Limb (tissue), 2 donors: ENCODE measurements around the gene PAM16.
A peak's percentile ranks its signal among the peaks of the same experiment; 100 is the strongest.

ENCODE experiments used
- DNase-seq, 2 donors: peaks; one replicate each; pipeline ENCODE4 v3.0.0-alpha.2; 2016; ENCODE audit errors: extremely low spot score in 2 of 2

PAM16 gene

DNA sequence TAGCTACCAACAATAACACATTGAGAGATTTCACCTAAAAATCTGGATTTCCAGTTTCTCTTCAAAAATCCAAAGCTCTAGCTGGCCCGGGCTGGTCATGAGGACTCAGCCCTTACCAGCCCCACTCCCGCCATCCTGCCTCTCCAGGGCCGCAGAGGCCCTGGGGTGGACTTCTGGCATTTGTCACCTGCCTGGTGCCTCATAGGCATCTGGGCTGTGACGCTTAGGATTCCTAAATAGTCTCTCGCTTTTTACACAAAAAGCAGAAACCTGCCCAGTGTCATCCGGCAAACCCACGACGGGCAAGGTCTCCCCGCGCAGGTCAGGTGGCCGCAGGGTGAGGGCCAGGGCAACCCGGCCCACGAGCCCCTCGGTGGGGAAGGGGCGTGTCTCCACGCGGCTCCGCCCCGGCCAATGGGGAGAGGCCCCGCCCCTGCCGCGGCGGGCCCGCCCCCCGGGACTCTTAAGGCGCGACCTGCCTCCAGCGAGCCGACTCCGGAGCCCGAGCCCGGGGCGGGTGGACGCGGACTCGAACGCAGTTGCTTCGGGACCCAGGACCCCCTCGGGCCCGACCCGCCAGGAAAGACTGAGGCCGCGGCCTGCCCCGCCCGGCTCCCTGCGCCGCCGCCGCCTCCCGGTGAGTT, 20.4 kb upstream of the PAM16 start, which contains the start of gene VASN:
Gene VASN (plus strand): TSS at position 492 of the 644 bp plus-strand sequence. CDS start 9,030 bp downstream, outside the sequence.
- peak; percentile 57 to 88 for DNase-seq

DNA sequence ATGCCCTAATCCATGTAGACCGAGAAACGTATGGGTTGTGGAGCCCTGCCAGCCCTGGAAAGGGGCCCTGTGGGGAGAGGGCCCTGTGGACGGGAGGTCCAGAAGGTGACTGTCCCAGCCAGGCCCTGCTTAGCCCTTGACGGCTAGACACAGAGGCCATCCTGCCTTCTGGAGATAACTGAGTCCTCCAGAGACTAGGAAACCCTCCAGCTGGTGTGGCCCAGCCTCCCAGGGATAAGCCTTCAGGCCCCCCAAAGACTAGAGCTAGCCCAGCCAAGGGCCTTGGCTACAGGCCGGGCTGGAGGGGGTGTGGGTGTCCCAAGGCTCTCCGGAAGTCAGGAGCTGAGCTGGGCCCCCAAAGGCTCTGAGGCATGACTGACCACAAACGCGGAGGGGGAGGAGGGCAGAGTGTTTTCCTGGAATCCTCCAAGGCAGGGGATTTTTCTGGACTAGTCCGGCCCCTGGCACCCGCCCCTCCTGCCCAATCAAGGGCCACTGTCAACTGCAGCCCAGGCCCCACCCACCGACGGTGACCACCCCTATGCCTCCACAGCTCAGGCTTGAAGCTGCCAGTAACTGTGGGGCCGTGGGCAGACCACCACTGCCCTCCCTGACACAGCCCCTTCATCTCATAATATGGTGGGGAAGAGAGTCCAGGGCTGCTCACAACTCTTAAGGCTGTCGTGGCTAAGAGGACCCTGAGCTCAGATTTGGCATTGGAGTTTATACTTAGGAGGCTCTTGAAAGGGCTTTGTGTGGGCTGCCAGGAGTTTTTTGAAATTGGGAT, 19.6 kb upstream of the PAM16 start:
- DNase-seq: no peak

DNA sequence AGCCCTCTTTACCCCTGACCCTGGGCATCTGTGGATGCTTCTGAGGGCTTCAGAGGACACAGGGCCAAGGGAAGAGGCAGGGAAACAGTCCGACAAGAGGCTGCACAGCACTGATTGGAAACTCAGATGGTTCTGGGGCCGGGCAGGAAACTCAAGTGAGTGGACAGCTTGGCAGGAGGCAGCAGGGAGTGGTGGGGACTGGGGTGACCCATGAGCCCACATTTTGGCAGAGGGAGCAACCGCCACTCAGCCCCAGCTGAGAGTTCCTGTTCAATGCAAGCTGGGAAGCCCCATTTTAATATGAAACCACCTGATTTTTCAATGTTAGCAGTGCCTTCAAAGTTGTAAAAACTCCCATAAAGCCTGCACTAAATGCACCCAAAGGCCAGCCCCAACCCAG, 19.0 kb upstream of the PAM16 start:
- no peak for DNase-seq

DNA sequence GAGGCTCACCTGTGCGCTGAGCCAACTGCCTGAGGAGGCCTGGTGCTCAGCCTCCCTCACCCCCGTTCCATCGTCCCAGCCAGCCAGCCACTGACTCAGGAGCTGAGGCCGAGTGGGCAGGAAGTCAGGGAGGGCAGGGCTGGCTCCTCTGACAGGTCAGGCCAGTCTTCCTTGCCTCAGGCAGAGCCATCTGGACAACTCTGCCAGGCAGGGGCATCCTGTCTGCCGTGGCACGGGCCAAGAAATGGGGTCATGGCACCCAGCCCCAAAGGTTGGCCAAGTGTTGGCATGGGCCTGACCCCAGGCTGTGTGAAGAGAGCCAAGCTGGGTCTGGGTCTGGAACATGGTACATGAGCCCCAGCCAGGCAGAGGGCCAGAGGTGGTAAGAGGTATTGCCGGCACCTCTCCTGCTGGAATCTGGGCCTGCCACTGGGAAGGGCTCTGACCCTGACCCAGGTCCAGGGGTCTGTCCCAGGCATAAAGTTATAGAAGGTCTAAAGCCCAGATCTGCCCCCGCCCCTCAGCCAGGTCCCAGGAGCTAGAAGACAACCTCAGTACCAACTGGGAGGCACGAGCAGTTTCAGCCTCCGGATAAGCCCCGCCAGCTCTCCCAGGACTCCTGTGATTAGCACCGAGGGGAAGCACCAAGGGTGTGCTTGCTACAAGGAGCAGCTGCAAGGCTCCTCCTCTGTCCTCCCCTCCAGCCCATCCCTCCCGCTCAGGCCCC, 18.0 kb upstream of the PAM16 start:
- no peak for DNase-seq

DNA sequence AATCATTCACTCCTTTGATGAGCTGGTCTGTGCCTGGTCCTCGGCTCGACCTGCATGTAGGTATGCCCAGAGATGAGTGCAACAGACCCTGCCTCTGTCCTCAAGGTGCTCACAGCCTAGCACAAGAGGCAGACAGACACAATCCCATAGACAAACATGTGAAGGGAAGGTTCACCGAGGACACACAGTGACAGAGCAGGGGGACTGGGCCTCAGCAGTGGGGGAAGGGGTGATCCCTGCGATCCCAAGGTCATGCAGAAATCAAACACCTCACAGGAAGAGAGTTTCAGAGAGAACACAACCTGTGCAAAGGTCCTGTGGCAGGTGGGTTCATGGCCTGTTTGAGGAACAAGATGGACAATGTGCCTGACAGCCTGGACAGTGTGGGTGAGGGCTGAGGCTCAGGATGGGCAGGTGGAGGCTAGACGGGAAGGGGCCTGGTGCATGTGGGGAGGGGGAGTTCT, 16.3 kb upstream of the PAM16 start:
- no peak for DNase-seq

DNA sequence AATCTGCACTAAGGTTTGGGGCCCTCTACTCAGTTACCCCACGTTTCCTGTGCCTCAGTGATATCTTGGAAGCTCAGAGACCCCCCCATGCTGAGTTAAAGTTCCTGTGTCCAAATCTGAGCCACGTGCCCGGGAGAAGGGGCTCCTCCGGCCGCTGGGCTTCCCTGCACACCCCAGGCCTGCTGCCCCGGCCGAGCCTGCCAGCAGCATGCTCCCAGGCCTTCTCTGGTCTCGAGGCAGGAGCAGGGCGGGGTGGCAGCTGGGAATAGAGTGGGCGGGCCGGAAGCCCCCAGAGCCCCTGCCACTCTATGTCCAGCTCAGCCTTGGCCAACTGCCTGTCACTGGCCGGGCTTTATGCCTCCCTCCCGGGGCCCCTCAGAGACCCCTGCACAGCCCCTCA, 14.9 kb upstream of the PAM16 start:
- DNase-seq: no peak

DNA sequence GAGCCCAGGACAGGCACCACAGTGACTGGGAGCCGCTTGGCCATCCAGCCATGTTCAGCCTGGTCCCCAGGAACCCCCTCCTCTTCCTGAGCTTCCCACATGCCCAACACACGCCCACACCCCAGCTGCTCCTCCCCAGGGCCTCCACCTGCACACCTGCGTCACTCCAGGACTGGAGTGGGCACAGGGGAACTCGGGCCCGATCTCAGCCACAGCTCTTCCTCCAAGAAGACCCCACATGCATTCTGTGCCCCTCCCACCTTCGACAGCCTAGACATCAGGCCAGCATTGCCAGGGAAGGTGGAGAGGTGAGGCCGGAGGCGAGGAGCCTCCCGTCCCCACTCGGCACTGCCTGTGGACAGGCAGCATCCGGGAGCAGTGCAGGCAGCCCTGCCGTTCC, 14.5 kb upstream of the PAM16 start:
- DNase-seq: no peak

DNA sequence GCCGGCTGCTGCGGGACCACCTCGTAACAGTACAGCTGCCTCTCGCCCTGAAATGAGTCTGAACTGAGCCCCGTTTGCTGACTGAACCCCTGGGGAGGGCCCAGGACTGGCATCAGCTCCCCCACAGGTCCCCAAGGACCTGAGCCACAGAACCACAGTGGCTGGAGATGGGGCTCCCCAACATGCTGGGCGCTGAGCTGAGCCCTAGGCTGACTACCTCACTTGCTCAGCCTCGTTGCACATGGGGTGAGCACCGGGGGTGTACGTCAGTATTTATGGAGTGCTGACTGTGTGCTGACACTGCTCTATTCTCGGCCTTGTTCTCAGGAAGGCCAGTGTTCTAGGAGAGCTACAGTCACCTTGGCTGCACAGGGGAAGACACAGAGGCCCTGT, 13.9 kb upstream of the PAM16 start:
- no peak for DNase-seq

DNA sequence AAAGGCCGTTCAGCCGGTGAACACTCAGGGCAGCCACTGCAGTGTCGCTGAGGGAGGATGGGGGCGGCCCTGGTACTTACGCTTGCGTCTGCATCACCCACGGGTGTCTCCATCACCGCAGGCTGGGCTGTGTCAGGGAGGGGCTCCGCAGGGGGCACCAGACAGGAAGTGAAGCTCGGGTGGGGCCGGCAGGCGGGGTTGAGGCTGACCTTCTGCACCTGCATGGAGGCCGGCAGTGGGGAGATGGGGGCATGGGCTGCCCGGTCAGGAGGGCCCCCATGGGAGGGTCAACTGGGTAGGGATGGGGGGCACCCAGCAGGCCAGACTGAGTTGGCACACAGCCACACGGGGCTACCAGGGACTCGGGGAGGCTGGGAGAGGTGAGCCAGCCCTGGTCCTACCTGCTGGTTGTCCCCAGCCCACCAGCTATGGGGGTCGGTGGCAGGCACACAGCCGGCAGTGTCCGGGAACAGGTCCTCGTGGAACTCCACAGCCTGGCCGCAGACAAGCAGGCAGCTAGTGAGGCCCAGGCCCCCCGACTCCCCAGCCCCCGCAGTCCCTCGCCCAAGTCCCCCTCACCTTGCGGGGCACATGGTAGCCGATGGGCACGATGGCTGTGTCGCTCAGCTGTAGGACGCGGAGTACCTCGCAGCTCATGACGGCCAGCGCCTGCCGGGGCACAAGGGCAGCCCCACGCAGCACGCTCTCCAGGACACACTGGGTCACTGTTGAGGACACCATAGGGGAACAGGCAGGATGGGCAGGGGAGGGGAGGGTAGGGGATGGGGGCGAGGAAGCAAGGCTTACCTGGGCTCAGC, 13.3 kb upstream of the PAM16 start:
- DNase-seq: no peak

DNA sequence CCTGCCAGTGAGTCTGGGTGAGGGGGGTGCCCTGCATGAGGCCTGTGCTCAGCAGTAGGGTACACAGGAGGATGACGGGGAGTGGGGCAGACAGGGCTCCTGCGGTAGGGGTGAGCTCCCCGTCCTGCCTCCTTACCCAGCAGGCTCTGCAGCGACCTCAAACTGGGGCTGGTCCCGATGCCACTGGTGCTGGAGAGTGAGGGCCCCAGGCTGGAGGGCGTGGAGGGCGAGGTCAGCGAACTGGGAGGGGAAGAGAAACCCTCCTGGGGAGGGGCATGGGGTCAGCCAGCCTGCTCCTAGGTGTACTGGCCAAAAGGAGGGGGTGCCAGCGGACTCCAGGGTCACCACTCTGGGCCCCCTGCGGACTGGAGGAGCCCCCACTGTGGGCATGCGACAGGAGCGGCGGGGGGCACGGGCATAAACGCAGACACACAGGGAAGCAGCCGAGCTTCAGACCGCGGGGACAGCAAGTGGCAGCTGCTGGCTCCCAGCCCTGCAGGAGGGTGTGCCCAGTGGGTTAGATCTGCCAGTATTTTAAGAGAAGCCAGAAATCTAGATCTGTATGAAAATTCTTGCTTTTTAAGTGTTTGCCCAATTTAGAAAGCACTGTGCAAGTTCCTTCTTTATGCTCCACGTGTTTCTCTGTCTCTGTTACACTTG, 11.5 kb upstream of the PAM16 start:
- no peak for DNase-seq

DNA sequence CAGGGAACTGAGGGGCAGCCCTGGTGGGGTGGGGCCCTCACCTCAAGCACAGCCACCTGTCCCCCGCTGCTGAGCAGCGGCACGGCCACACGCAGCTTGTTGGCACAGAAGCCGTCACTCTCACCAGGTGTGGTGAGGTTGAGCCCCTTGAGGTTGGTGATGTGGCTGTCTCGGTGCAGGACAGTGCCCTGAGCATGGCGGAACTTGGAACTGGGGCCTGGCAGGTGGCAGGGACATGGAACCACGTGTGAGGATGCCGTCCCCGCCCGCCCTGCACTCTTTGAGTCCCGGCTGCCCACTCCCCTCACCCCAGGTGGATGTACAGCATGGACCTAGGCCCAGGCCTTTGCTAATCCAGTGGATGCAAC, 10.8 kb upstream of the PAM16 start:
- no peak for DNase-seq

DNA sequence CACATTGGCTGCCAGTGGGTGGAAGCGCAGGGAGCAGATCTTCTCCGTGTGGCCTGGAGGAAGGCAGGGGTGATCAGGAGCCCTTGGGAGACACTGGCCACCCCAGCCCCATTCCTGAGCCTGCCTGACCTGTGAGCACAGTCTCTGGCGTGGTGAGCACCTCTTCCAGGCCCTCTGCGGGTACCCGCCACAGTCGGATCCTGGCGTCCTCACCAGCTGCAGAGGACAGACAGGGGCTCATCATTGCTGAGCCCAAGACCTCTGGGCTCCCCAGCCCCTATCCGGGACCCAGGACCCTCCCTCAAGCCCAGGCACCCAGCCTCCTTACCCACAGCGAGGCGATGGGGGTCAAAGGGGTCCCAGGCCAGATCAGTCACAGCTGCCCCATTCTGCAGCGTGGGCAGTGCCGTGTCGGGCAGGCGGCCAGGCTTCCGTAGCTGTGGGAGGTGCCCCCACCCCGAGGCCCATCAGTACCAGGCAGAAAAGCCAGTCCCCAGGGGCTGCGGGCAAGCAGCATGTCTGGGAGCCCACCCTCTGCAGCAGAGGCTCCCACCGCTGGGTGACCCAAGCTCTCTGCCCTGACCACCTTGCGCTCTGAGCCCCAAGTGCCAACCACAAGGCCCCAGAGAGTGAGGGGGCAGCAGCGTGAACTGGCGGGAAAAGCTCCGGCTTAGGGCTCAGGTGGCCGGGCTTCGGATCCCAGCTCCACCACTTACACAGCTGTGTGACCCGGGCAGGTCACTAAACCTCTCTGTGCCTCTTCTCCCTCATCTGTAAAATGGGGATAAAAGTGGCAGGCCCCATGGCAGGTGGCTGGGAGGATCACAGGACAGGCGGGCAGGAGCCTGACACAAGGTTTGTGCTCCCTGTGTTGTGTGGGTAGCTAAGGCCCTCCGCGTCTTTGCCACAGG, 10.2 kb upstream of the PAM16 start:
- no peak for DNase-seq

DNA sequence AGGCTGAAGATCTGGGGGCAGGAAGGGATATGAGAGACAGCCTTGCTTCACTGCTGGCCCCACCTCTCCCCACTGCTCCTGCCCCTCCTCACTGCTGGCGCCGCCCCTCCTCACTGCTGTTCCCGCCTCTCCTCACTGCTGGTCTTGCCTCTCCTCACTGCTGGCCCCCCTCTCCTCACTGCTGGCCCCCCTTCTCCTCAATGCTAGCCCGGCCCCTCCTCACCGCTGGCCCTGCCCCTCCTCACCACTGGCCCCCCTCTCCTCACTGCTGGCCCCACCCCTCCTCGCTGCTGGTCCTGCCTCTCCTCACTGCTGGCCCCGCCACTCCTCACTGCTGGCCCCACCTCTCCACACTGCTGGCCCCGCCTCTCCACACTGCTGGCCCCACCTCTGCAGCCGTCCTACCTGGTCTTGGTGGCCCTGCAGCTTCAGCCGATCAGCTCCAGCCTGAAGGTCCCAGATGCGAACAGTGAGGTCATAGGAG, 9.5 kb upstream of the PAM16 start:
- no peak for DNase-seq

DNA sequence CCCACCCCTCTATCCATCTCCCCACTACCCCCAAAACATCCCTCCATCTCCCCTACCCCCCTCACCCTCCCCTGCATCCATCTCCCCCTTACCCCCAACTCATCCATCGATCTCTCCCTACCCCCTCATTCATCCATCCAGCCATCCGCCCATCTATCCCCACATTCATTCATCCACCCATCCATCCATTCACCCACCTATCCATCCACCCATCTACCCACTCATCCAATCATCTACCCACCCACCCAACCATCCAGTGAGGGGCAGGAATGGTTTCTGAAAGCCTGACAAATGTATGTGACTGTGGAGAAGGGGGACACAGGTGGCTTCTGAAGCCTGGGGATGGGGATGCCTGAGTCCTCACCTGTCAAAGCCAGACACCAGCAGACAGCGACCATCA, 8.8 kb upstream of the PAM16 start:
- no peak for DNase-seq

DNA sequence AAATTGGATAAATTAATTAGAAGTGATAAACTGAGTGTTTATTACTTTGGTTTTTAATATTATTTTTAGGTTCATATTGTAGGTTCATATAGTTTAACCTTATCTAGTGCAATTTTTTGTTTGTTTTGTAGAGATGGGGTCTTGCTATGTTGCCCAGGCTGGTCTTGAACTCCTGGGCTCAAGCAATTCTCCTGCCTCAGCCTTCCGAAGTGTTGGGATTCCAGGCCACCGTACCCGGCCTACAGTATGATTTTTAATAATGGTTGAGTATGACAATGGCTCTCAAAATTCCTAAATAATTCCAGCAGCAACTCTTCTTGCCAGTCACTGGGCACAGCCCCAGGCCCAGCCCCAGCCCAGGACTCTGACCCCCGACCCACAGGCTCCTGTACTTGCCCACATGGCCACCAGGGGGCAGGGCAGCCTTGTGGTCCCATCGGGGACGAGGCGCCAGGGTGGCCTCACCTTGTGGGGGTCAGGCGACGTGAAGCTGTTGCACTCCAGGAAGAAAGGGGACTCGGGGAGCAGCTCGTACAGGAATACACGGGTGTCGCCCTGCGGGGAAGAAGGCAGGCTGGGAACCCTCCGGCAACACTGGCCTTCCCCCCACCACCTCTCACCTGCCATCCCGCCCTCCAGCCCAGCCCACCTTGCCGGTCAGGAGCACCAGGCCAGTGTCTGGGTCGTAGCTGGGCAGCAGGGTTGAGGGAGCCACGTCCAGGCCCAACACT, 7.9 kb upstream of the PAM16 start:
- peak in 1 of 2 donors; percentile 75 for DNase-seq

DNA sequence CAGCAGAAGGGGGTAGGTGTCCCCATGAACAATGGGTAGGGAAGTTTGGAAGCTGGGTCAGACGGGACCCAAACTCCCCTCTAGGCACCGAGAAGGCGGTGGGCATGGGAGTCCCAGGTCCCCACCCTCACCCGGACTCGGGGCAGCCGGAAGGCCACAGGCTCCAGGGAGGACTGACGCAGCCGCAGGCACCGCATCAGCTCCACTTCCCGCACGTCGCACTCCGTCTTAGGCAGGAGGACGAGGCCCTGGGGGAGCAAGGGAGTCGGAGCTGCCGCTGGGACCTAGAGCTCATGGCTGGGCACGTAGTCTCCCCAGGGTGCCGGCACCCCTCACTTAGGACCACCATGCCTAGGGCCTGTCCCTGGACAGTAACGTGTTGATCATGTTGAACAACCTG, 7.1 kb upstream of the PAM16 start:
- no peak for DNase-seq

DNA sequence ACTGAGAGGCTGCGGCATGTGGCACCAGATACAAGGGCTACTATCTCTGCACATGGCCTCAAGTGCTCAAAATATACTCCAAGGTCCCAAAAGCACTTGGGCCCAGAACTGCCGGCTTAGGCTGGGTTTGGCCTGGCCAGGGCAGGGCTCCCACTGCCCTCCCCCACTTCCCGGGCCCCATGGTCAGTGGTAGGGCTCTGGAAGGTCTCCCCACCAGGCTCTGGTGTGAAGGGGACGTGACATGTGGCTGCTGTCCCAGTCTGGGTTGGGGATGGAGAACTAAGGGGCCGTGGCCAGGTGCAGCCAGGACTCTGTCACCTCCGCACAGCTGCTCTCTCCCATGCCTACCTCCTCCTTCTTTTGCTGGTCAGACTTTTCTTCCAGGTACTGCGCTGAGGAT, 5.7 kb upstream of the PAM16 start:
- no peak for DNase-seq

DNA sequence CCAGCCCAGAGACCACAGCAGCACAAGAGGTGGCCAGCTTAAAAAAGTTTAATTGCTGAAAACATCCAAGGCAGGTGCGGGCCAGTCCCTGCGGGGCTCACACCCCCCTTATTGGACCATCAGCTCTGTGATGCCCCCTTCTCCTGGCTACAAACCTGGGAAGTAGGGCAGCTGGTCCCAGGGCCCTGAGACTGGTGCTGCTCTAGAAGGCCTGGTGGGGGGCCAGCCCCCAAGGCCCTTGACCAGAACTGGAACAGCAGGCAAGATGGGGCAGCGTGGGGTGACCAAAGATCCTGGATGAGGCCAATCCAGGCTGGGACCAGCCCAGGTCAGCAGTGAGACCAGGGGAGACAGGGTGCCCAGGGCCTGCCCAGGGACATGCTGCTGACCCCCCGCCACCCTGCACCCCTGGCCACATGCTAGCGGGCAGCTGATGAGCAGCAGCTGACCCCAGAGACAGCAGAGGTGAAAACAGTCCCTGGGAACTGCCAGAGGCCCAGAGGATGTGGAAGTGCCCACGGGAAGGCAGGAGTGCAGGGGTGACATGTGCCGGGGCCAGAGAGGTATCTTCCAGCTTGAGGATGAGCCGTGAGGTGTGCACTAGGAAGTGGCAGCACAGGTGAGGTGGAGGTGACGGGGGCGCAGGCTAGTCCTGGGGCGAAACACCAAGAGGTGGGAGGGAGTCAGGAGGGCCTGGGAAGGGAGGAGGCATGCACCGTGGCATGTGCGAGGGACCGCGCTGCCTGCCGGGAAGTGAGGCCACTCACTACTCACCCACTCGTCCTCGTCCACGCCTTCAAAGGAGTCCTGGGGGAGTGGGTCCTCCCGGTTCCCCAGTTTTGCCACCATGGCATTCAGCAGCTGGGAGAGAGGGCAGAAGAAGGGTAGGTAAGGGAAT, 3.6 kb upstream of the PAM16 start:
- no peak for DNase-seq
